ENCODE data around the gene WDR27. TPM values are rescaled to one million over a fixed set of nuclear protein-coding genes. Genes with fewer than 3 reads are reported as not detected.

The WDR27 gene
- total RNA-seq, 3 donors from 2014 or later = 21.3 to 68.6 (median 56.4) TPM

- Histone ChIP-seq H3K27me3 (no peaks in the 10 kb centered on the region), H3K4me1 (no peaks in the 10 kb centered on the region), H3K4me3 (no peak overlapping the region), H3K36me3 (no peaks in the 10 kb centered on the region), H3K9me3 (peaks cover 0 to 12% of the 10 kb centered on the region in 2 donors), H3K27ac (peak overlapping the region; percentile 71 to 79)
- TF ChIP-seq POLR2A (IDR thresholded peaks at IDR 0.05) (no peak), POLR2AphosphoS5 (IDR thresholded peaks at IDR 0.05) (no peak)
- TF ChIP-seq, protein P1, sequence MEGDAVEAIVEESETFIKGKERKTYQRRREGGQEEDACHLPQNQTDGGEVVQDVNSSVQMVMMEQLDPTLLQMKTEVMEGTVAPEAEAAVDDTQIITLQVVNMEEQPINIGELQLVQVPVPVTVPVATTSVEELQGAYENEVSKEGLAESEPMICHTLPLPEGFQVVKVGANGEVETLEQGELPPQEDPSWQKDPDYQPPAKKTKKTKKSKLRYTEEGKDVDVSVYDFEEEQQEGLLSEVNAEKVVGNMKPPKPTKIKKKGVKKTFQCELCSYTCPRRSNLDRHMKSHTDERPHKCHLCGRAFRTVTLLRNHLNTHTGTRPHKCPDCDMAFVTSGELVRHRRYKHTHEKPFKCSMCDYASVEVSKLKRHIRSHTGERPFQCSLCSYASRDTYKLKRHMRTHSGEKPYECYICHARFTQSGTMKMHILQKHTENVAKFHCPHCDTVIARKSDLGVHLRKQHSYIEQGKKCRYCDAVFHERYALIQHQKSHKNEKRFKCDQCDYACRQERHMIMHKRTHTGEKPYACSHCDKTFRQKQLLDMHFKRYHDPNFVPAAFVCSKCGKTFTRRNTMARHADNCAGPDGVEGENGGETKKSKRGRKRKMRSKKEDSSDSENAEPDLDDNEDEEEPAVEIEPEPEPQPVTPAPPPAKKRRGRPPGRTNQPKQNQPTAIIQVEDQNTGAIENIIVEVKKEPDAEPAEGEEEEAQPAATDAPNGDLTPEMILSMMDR (IDR thresholded peaks at IDR 0.05) = no peak
- intact Hi-C loops (cut with DNase I; ENCODE audit: low total_unique reads) = no loop called here
- DNase-seq (ENCODE audit: low spot score in 2 of 2) = no peak
Measured at GRCh38 chr6:169530752-169531123, 171.1 kb downstream of the WDR27 start.

- H3K36me3 ChIP-seq = no peaks in the 10 kb centered on the region
- DNase-seq (ENCODE audit: low spot score in 2 of 2) = peak in 1 of 2 donors; percentile 37
- H3K27ac ChIP-seq = peak overlapping the region; percentile 71 to 79
- H3K4me1 ChIP-seq = no peaks in the 10 kb centered on the region
- no peaks in the 10 kb centered on the region for H3K27me3 ChIP-seq
- intact Hi-C loops (cut with DNase I; ENCODE audit: low total_unique reads) = no loop called here
- H3K4me3 ChIP-seq = no peak overlapping the region
- no peak for TF ChIP-seq POLR2A (IDR thresholded peaks at IDR 0.05)
- peak; percentile 53 to 94 (median 56) for TF ChIP-seq POLR2AphosphoS5 (IDR thresholded peaks at IDR 0.05)
- TF ChIP-seq, protein P1 (IDR thresholded peaks at IDR 0.05) = no peak
- H3K9me3 ChIP-seq = peaks cover 0 to 6% of the 10 kb centered on the region in 2 donors
Measured at GRCh38 chr6:169529931-169530751, 171.7 kb downstream of the WDR27 start.

- Histone ChIP-seq H3K4me3 (no peak overlapping the region), H3K27me3 (no peaks in the 10 kb centered on the region), H3K9me3 (peaks cover 0 to under 1% of the 10 kb centered on the region in 2 donors), H3K4me1 (no peaks in the 10 kb centered on the region), H3K36me3 (no peaks in the 10 kb centered on the region), H3K27ac (peak overlapping the region; percentile 62 to 78)
- no peak for DNase-seq (ENCODE audit: low spot score in 2 of 2)
- intact Hi-C loops (cut with DNase I; ENCODE audit: low total_unique reads) = no loop called here
- no peak for TF ChIP-seq POLR2A (IDR thresholded peaks at IDR 0.05)
- TF ChIP-seq, protein P1 (IDR thresholded peaks at IDR 0.05) = no peak
- TF ChIP-seq POLR2AphosphoS5 (IDR thresholded peaks at IDR 0.05) = no peak
Measured at GRCh38 chr6:169528755-169529154, 173.1 kb downstream of the WDR27 start.

DNA sequence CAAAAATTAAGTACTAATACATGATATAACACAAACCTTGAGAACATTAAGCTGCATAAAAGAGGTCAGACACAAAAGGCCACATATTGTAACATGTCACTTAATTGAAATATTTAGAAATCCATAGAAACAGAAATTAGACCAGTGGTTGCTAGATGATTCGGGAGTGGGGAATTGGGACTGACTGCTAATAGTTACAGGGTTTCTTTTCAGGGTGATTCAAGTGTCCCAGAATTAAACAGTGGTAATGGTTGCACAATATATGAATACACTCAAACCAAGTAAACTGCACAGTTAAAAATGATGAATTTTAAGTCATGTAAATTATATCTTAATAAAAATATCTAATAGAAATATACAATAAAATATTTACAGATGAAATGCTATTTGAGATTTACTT, 174.5 kb downstream of the WDR27 start:
- no peak overlapping the region for H3K27ac ChIP-seq
- TF ChIP-seq POLR2AphosphoS5 (IDR thresholded peaks at IDR 0.05) = no peak
- no peak for DNase-seq (ENCODE audit: low spot score in 2 of 2)
- no peaks in the 10 kb centered on the region for H3K27me3 ChIP-seq
- H3K36me3 ChIP-seq = no peaks in the 10 kb centered on the region
- H3K4me3 ChIP-seq = no peak overlapping the region
- H3K4me1 ChIP-seq = no peaks in the 10 kb centered on the region
- no peaks in the 10 kb centered on the region for H3K9me3 ChIP-seq
- intact Hi-C loops (cut with DNase I; ENCODE audit: low total_unique reads) = no loop called here

DNA sequence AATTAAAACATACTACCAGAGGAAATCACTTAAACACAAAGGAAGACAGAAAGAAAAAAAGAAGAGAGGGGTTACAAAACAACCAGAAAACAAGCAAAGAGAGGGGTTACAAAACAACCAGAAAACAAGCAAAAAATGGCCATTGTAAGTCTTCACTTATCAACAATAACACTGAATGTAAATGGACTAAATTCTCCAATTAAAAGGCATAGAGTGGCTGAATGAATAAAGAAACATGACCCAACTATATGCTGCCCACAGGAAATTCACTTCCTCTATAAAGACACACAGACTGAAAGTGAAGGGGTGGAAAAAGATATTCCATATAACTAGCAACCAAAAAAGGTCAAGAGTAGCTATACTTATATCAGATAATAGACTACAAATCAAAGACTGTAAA, 180.0 kb downstream of the WDR27 start:
- Histone ChIP-seq H3K36me3 (no peaks in the 10 kb centered on the region), H3K27ac (no peak overlapping the region), H3K4me1 (no peaks in the 10 kb centered on the region), H3K4me3 (no peak overlapping the region), H3K27me3 (no peaks in the 10 kb centered on the region), H3K9me3 (peaks cover 6 to 15% of the 10 kb centered on the region in 2 donors)
- TF ChIP-seq, protein P1 (IDR thresholded peaks at IDR 0.05) = no peak
- no peak for TF ChIP-seq POLR2AphosphoS5 (IDR thresholded peaks at IDR 0.05)
- TF ChIP-seq POLR2A (IDR thresholded peaks at IDR 0.05) = no peak
- DNase-seq (ENCODE audit: low spot score in 2 of 2) = no peak
- intact Hi-C loops (cut with DNase I; ENCODE audit: low total_unique reads) = no loop called here

All from breast epithelium (tissue), 4 donors.